HFFc6 (cell line): Measurements from ENCODE around the gene PXN. TPM values are rescaled to one million over a fixed set of nuclear protein-coding genes. Genes with fewer than 3 reads are reported as not detected.
A peak's percentile ranks its signal among the peaks of the same experiment; 100 is the strongest.
"Not testable (repeated sequence)": the region's sequence is repeated elsewhere in the genome, so short reads cannot be mapped to it uniquely, and the experiment has no call there.

Source experiments
- DNase-seq: peaks from one replicate; pipeline ENCODE4 v3.0.0-alpha.2; 2018
- H3K27ac Mint-ChIP-seq: 2 replicates; pipeline ENCODE4 v1.8.0; 2020; ENCODE audit warnings: mild to moderate bottlenecking, mixed read lengths
- H3K27me3 Mint-ChIP-seq: 2 replicates; pipeline ENCODE4 v1.8.0; 2021; ENCODE audit warnings: mild to moderate bottlenecking, moderate library complexity, mixed read lengths; ENCODE audit not compliant: insufficient read depth
- H3K36me3 Mint-ChIP-seq: 2 replicates; pipeline ENCODE4 v1.8.0; 2021; ENCODE audit warnings: low read depth, mixed read lengths
- H3K4me1 Mint-ChIP-seq: 2 replicates; pipeline ENCODE4 v1.8.0; 2020; ENCODE audit warnings: low read depth, mixed read lengths
- H3K4me3 Mint-ChIP-seq: 2 replicates; pipeline ENCODE4 v1.8.0; 2020; ENCODE audit warnings: mild to moderate bottlenecking, moderate library complexity, mixed read lengths
- H3K9me3 Mint-ChIP-seq: 2 replicates; pipeline ENCODE4 v1.8.0; 2020; ENCODE audit warnings: mild to moderate bottlenecking, mixed read lengths
- CTCF ChIP-seq: fragments of 200-600 bp; sonication (generic); IDR thresholded peaks from 2 replicates; pipeline ENCODE4 v1.5.0; 2021; ENCODE audit warnings: antibody characterized with exemption, mild to moderate bottlenecking
- total RNA-seq, 6 experiments: library from RNA; stranded (reverse); fragmentation: NEBNext Ultra II Directional; extraction: Animal tissue kit (Norgen Biotek cat#: 25700); gene quantifications; 2 replicates in 1 of 6; 3 replicates in 5 of 6; pipeline ENCODE4 v1.2.3, GENCODE V29; 2021

Gene PXN
- total RNA-seq, 6 experiments from 2014 or later, result 219 to 290 (median 253) TPM

GRCh38 chr12:120259418-120260202, 5.9 kb downstream of the PXN start:
- DNase-seq, result no peak
- Mint-ChIP-seq H3K4me1 (peaks cover 91% of the 10 kb centered on the region), H3K27ac (peak overlapping the region; percentile 77), H3K9me3 (no peaks in the 10 kb centered on the region), H3K36me3 (peaks cover 40% of the 10 kb centered on the region), H3K4me3 (peak overlapping the region; percentile 25; the same call in 1 of the 2 replicates), H3K27me3 (no peaks in the 10 kb centered on the region)
- no peak for TF ChIP-seq CTCF

- DNase-seq, result no peak
- Mint-ChIP-seq H3K9me3 (no peaks in the 10 kb centered on the region), H3K27ac (peak overlapping the region; percentile 95), H3K4me1 (peaks cover 93% of the 10 kb centered on the region), H3K36me3 (peaks cover 28% of the 10 kb centered on the region), H3K27me3 (no peaks in the 10 kb centered on the region), H3K4me3 (peak overlapping the region; percentile 80)
- TF ChIP-seq CTCF, result no peak
Measured at GRCh38 chr12:120258323-120258896, 7.1 kb downstream of the PXN start.

- Mint-ChIP-seq H3K27ac (peak overlapping the region; percentile 95), H3K4me3 (peak overlapping the region; percentile 80), H3K9me3 (no peaks in the 10 kb centered on the region), H3K36me3 (peaks cover 30% of the 10 kb centered on the region), H3K4me1 (peaks cover 93% of the 10 kb centered on the region), H3K27me3 (no peaks in the 10 kb centered on the region)
- peak; percentile 84 for DNase-seq
- TF ChIP-seq CTCF, result peak; percentile 38; the same call in 1 of the 2 replicates
Measured at GRCh38 chr12:120257041-120257821, 8.3 kb downstream of the PXN start.

- Mint-ChIP-seq H3K27me3 (no peaks in the 10 kb centered on the region; the same call in 1 of the 2 replicates), H3K36me3 (peaks cover 42% of the 10 kb centered on the region), H3K27ac (peak overlapping the region; percentile 65), H3K4me3 (no peak overlapping the region; the same call in 1 of the 2 replicates), H3K4me1 (peaks cover 89% of the 10 kb centered on the region), H3K9me3 (no peaks in the 10 kb centered on the region)
- DNase-seq, result no peak
- TF ChIP-seq CTCF, result no peak; the same call in 1 of the 2 replicates
Measured at GRCh38 chr12:120254809-120255208, 10.7 kb downstream of the PXN start.

- H3K9me3 Mint-ChIP-seq, H3K4me3 Mint-ChIP-seq, H3K27me3 Mint-ChIP-seq, DNase-seq: not testable (repeated sequence)
- H3K4me1 Mint-ChIP-seq, result peaks cover 91% of the 10 kb centered on the region
- H3K27ac Mint-ChIP-seq, result 0 out of 2 replicates have a peak overlapping the region, but pooled peaks have one; percentile 60
- H3K36me3 Mint-ChIP-seq, result peaks cover 54% of the 10 kb centered on the region
Measured at GRCh38 chr12:120253313-120253712, 12.2 kb downstream of the PXN start.
